BJ (cell line): ENCODE data around the gene KIAA0513. TPM values are rescaled to one million over a fixed set of nuclear protein-coding genes. Genes with fewer than 3 reads are reported as not detected.
A peak's percentile ranks its signal among the peaks of the same experiment; 100 is the strongest.

ENCODE experiments used
- CTCF ChIA-PET: fragments of 350-600 bp; formaldehyde crosslinking; extraction: SDS; loops from one replicate; lab custom pipeline; 2021; ENCODE audit warnings: antibody characterized with exemption, inconsistent platforms; lab: Yijun Ruan, JAX
- POLR2A ChIA-PET: fragments of 300-600 bp; sonication (Branson Sonifier 250); formaldehyde crosslinking; extraction: SDS; loops from one replicate; lab custom pipeline; 2021; ENCODE audit warnings: antibody characterized with exemption; lab: Charles Lee
- DNase-seq: peaks from one replicate; pipeline ENCODE4 v3.0.0-alpha.2; 2011; ENCODE audit warnings: low read depth
- H3K27me3 ChIP-seq: 2 replicates; pipeline ENCODE4 v1.6.0; 2011; ENCODE audit warnings: low read length; ENCODE audit not compliant: control insufficient read depth, insufficient read depth
- H3K36me3 ChIP-seq: 2 replicates; pipeline ENCODE4 v1.5.1; 2011; ENCODE audit warnings: low read length; ENCODE audit not compliant: control insufficient read depth, insufficient read depth
- H3K4me3 ChIP-seq: 2 replicates; pipeline ENCODE4 v1.5.1; 2011; ENCODE audit warnings: low read depth, mild to moderate bottlenecking, control low read depth, low read length
- CTCF ChIP-seq: IDR thresholded peaks from 2 replicates; pipeline ENCODE4 v1.5.1; 2011; ENCODE audit warnings: low read depth, mild to moderate bottlenecking, control low read depth, inconsistent platforms, low read length, moderate library complexity; ENCODE audit not compliant: insufficient read depth
- polyA plus RNA-seq: library from polyadenylated mRNA; depleted of rRNA; stranded (reverse); fragments of >200 nt; gene quantifications from 2 replicates; pipeline ENCODE4 v1.2.3, GENCODE V29; 2011

Gene KIAA0513
- polyA plus RNA-seq, 1 experiment, result 6.6 TPM

GRCh38 chr16:85087899-85088569 is 60.4 kb downstream of the KIAA0513 start:
- ChIA-PET CTCF (interaction anchor here (0.8 to 2.2 kb wide), 6 partner anchors 8 to 332 kb away, joined by 3 to 12 read pairs (median 6); partner anchors contain the start of gene KIAA0513), POLR2A (no interaction called here)
- Histone ChIP-seq H3K27me3 (no peaks in the 10 kb centered on the region; the same call in 1 of the 2 replicates), H3K36me3 (no peaks in the 10 kb centered on the region; the same call in 1 of the 2 replicates), H3K4me3 (no peak overlapping the region)
- no peak for TF ChIP-seq CTCF
- no peak for DNase-seq

- no peak for DNase-seq
- Histone ChIP-seq H3K36me3 (no peaks in the 10 kb centered on the region), H3K4me3 (no peak overlapping the region), H3K27me3 (no peaks in the 10 kb centered on the region; the same call in 1 of the 2 replicates)
- CTCF ChIA-PET, result no interaction called here
- TF ChIP-seq CTCF, result no peak
- POLR2A ChIA-PET, result no interaction called here
These were observed 61.1 kb downstream of the KIAA0513 start for GRCh38 chr16:85088570-85089199.

GRCh38 chr16:85089525-85089924 is 61.9 kb downstream of the KIAA0513 start:
- Histone ChIP-seq H3K4me3 (no peak overlapping the region), H3K36me3 (no peaks in the 10 kb centered on the region), H3K27me3 (no peaks in the 10 kb centered on the region; the same call in 1 of the 2 replicates)
- peak; percentile 10 for DNase-seq
- ChIA-PET CTCF (no interaction called here), POLR2A (no interaction called here)
- TF ChIP-seq CTCF, result no peak

- Histone ChIP-seq H3K27me3 (no peaks in the 10 kb centered on the region; the same call in 1 of the 2 replicates), H3K4me3 (no peak overlapping the region), H3K36me3 (no peaks in the 10 kb centered on the region)
- TF ChIP-seq CTCF, result no peak
- ChIA-PET POLR2A (no interaction called here), CTCF (interaction anchor here (1.3 kb wide), 1 partner anchor 25 kb away, joined by 5 read pairs; no protein-coding TSS in a partner anchor)
- DNase-seq, result no peak
These were observed 62.6 kb downstream of the KIAA0513 start for GRCh38 chr16:85090181-85090580.

GRCh38 chr16:85090873-85091521 is 63.4 kb downstream of the KIAA0513 start:
- ChIA-PET CTCF (interaction anchor here (1.3 to 1.4 kb wide), 3 partner anchors 10 to 120 kb away, joined by 3 to 5 read pairs (median 4); no protein-coding TSS in a partner anchor), POLR2A (no interaction called here)
- DNase-seq, result no peak

More at GRCh38 chr16:85090873-85091521, 63.4 kb downstream of the KIAA0513 start:
- H3K36me3 ChIP-seq, result no peaks in the 10 kb centered on the region
- H3K4me3 ChIP-seq, result no peak overlapping the region
- no peak for TF ChIP-seq CTCF
- H3K27me3 ChIP-seq, result no peaks in the 10 kb centered on the region; the same call in 1 of the 2 replicates
